SK-N-DZ (cell line): ENCODE results near the gene HIGD1A. TPM values are rescaled to one million over a fixed set of nuclear protein-coding genes. Genes with fewer than 3 reads are reported as not detected.

ENCODE experiments used
- DNase-seq: peaks from one replicate; pipeline ENCODE4 v3.0.0-alpha.2; 2015; ENCODE audit warnings: low spot score
- polyA plus RNA-seq, 2 experiments: library from polyadenylated mRNA; depleted of rRNA; stranded (reverse); fragments of >200 nt; gene quantifications; 2 replicates each; pipeline ENCODE4 v1.2.3, GENCODE V29; 2014

The HIGD1A gene
- polyA plus RNA-seq (2014; cell fraction: cytosol; rRNA removed) = 140 and 157 TPM in 2 replicates
- 59.7 and 92.3 TPM in 2 replicates for polyA plus RNA-seq (2014; cell fraction: nucleus; rRNA removed)

GRCh38 chr3:42804106-42804830, at the start of gene HIGD1A:
HIGD1A (minus strand) TSS chr3:42804490; CDS start chr3:42794253, 10,237 bp downstream.
- peak; percentile 92 for DNase-seq

GRCh38 chr3:42853739-42854302, 49.5 kb upstream of the HIGD1A start:
- DNase-seq = no peak

- no peak for DNase-seq
These were observed 48.8 kb upstream of the HIGD1A start for GRCh38 chr3:42853056-42853455.

GRCh38 chr3:42852441-42852840, 48.2 kb upstream of the HIGD1A start:
- DNase-seq = no peak

GRCh38 chr3:42851228-42851834, 47.0 kb upstream of the HIGD1A start:
- DNase-seq = no peak

DNA sequence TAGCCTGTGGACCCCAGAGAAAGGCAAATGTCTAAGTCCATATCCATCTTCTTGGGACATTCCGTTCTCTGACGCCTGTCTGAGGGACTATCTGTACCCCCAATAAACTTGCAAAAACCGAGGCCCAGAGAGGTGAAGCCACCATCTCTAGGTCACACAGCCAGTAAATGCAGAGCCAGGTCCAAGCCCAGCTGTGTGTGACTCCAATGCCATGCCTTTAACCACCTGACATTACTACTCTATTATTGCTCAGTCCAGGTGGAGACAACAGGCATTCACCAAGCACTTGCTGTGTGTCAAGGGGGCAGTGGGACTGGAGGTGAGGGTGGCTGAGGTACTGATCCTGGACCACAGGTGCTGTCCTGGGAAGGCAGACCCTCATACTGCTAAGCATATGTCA, 46.0 kb upstream of the HIGD1A start:
- no peak for DNase-seq

GRCh38 chr3:42849017-42849416, 44.7 kb upstream of the HIGD1A start:
- DNase-seq = no peak

GRCh38 chr3:42847731-42848130, 43.4 kb upstream of the HIGD1A start:
- DNase-seq = no peak

GRCh38 chr3:42846685-42847522, 42.6 kb upstream of the HIGD1A start:
- no peak for DNase-seq

DNA sequence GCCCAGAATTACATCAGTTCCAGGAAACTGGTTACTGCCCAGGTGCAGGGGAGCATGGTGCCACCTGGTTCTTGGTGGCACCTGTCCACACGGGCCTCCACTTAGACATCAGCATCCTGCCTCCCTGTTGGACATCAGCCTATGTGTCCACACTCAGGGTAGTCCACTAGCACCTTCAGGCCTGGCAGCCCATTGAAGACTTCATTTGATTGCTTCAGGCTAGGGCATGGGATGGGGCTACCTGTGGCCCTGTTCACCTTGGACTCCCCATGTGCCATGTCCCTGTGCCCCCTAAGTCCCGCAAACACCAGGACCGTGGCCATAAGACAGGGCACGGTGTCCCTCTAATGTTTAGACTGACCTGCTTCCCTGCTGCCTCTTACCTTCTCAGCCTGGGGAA, 40.5 kb upstream of the HIGD1A start:
- DNase-seq = no peak

- no peak for DNase-seq
These were observed 40.1 kb upstream of the HIGD1A start for GRCh38 chr3:42844412-42844713.

GRCh38 chr3:42843713-42844411, 39.6 kb upstream of the HIGD1A start:
- DNase-seq = no peak

- no peak for DNase-seq
These were observed 37.0 kb upstream of the HIGD1A start for GRCh38 chr3:42841332-42841731.

- peak; percentile 63 for DNase-seq
These were observed 35.3 kb upstream of the HIGD1A start for GRCh38 chr3:42839616-42840015.

DNA sequence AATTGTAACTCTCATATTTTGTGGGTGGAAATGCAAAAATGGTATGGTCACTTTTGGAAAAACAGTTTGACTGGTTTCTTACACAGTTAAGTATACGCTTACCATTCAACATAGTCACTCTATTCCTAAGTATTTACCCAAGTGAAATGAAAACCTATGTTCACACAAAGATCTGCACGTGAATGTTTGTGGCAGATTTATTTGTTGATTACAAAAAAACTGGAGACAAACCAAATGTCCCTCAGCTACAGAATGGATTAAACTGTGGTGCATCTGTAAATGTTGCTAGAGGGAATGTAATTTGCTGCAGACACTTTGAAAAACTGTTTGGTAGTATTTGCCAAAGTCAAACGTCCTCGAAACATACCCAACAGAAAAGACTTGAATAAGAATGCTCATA, 34.3 kb upstream of the HIGD1A start:
- DNase-seq = no peak

GRCh38 chr3:42836150-42837123, 32.1 kb upstream of the HIGD1A start:
- no peak for DNase-seq

- peak; percentile 17 for DNase-seq
These were observed 27.0 kb upstream of the HIGD1A start for GRCh38 chr3:42831321-42831713.

DNA sequence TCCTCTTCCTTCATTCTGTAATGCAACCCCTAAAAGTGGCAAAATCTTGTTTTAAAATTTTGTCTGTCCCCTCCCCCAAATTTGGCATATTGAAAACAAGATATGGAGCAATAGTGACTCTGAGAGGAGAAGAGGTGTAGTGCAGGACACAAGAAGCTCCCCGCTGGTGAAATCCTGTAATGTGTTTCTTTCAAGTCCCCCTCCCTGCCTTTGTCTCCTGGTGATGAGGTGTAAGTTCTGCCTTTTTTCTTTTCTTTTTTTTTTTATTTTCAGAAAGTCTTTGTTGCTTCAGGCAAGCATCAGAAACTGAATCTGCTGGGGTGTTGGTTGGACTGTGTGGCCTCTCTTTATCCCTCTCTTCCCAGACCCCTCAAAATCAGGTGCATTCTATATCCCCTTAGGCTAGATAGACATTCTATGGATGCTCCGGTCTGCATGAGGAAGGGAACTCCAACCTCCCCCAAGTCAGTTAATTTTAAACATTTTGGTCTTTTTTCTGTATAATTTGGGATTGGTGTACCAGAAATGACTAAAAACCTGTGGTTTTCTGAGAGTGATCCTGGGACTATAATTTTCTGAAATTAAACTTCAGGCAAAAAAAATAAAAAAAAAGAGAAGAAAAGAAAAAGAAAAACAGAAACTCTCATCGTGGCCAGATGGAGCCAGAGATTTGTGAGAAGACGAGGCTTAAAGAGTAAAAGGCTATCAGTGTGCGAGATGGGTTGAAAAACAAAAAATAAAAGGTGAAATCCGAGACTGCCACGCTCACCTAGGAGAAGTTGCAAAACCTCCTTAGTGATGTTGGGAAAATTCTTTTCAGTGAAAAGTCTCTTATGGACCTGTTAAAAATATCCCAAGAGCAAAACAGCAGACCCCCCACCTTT, 26.4 kb upstream of the HIGD1A start:
- peak; percentile 11 for DNase-seq
